Lung (tissue), 12 donors: Measurements from ENCODE around the gene MARCHF10. TPM values are rescaled to one million over a fixed set of nuclear protein-coding genes. Genes with fewer than 3 reads are reported as not detected.

Experiments
- ATAC-seq: fragments of 200-7000 bp; cut with Tn5 transposase; one replicate; pipeline ENCODE4 v1.9.1; 2020; ENCODE audit warnings: moderate number of reproducible peaks; ENCODE audit not compliant: insufficient read depth, low FRiP score
- DNase-seq, 3 donors: peaks; one replicate each; pipeline ENCODE4 v3.0.0-alpha.2; 2013 to 2017
- H3K27ac ChIP-seq, 2 donors: one replicate each; pipeline ENCODE4 v1.5.1; 2013; ENCODE audit warnings: mild to moderate bottlenecking in 2 of 2, moderate library complexity in 2 of 2, control low read depth in 1 of 2, inconsistent platforms in 1 of 2, low read depth in 1 of 2, low read length in 1 of 2
- H3K27me3 ChIP-seq, 3 donors: one replicate each; pipeline ENCODE4 v1.5.1; 2013; ENCODE audit warnings: low read length in 2 of 3; ENCODE audit not compliant: control insufficient read depth in 3 of 3, insufficient read depth in 3 of 3
- H3K36me3 ChIP-seq, 4 donors: one replicate each; pipeline ENCODE4 v1.5.1; 2013; ENCODE audit warnings: low read length in 4 of 4, mild to moderate bottlenecking in 1 of 4, moderate library complexity in 1 of 4; ENCODE audit not compliant: control insufficient read depth in 4 of 4, insufficient read depth in 4 of 4
- H3K4me1 ChIP-seq, 5 donors: one replicate each; pipeline ENCODE4 v1.5.1; 2013; ENCODE audit warnings: low read length in 5 of 5, mild to moderate bottlenecking in 2 of 5, moderate library complexity in 1 of 5; ENCODE audit not compliant: control insufficient read depth in 5 of 5, insufficient read depth in 5 of 5
- H3K4me3 ChIP-seq: one replicate; pipeline ENCODE4 v1.5.1; 2013; ENCODE audit warnings: mild to moderate bottlenecking, control low read depth, moderate library complexity
- H3K9ac ChIP-seq, 2 donors: one replicate each; pipeline ENCODE4 v1.5.1; 2013; ENCODE audit warnings: low read length in 2 of 2, control low read depth in 1 of 2; ENCODE audit not compliant: insufficient read depth in 1 of 2
- H3K9me3 ChIP-seq, 4 donors: one replicate each; pipeline ENCODE4 v1.5.1; 2013; ENCODE audit warnings: low read length in 3 of 4, mild to moderate bottlenecking in 1 of 4, moderate library complexity in 1 of 4; ENCODE audit not compliant: control insufficient read depth in 4 of 4, insufficient read depth in 3 of 4
- WGBS, 2 donors: extraction: QIAGEN DNeasy Blood & Tissue Kit; methylation state at CpG; one replicate each; pipeline ENCODE4 v1.1.7; 2013; 5-methylcytosine and 5-hydroxymethylcytosine counted together
- polyA plus RNA-seq, 2 donors: library from polyadenylated mRNA; stranded (reverse); fragments of 200-250 nt; gene quantifications; one replicate each; pipeline ENCODE4 v1.2.1, GENCODE V29; 2013
- total RNA-seq, 2 donors: library from RNA; depleted of rRNA in 1 of 2; stranded (reverse); fragments of >200 nt in 1 of 2; gene quantifications; one replicate each; pipeline ENCODE4 v1.2.1, GENCODE V29; 2014 to 2021
- TF ChIP-seq, protein P1 (sequence below): IDR thresholded peaks from 2 replicates; pipeline ENCODE4 v1.5.1; 2012; ENCODE audit warnings: mild to moderate bottlenecking; ENCODE audit errors: control extremely low read depth, extremely low read depth
- donor health status: control.
- donor health status: control.
- donor health status: Bipolar disorder and iron deficiency.
- donor health status: healthy.
- donor health status: DM: yes; HTN: yes; CAD: no.

The MARCHF10 gene
- total and polyA plus RNA-seq, 4 donors = 3.1 to 13.8 (median 7.5) TPM

DNA sequence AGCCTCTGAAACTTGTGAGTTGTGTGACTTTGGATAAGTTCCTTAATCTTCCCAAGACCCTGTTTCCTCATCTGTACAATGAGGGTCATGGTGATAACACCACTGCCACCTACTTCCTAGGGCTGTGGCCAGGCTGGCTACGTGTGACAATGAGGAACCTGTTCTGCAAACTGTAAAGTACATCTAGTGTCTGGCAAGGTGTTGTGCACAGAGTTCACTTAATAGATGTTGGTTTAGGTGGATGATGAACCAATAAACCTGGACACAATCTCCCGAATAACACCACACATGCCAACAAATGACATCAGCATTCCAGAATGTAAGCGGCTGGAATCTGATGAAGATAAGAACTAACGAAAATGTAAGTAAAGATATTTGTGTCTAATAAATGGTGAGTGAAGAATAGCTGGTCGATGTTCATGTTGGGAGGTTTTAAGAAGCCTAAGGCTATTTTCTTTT, 82.3 kb downstream of the MARCHF10 start:
- H3K4me3 ChIP-seq = no peak overlapping the region
- H3K9me3 ChIP-seq = no peaks in the 10 kb centered on the region
- no peak for DNase-seq
- TF ChIP-seq, protein P1, sequence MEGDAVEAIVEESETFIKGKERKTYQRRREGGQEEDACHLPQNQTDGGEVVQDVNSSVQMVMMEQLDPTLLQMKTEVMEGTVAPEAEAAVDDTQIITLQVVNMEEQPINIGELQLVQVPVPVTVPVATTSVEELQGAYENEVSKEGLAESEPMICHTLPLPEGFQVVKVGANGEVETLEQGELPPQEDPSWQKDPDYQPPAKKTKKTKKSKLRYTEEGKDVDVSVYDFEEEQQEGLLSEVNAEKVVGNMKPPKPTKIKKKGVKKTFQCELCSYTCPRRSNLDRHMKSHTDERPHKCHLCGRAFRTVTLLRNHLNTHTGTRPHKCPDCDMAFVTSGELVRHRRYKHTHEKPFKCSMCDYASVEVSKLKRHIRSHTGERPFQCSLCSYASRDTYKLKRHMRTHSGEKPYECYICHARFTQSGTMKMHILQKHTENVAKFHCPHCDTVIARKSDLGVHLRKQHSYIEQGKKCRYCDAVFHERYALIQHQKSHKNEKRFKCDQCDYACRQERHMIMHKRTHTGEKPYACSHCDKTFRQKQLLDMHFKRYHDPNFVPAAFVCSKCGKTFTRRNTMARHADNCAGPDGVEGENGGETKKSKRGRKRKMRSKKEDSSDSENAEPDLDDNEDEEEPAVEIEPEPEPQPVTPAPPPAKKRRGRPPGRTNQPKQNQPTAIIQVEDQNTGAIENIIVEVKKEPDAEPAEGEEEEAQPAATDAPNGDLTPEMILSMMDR = no peak
- 54 to 73% methylated on average over 5 of the region's 5 CpGs for WGBS, 2 donors
- ATAC-seq = no peak
- H3K36me3 ChIP-seq = no peaks in the 10 kb centered on the region
- H3K4me1 ChIP-seq = no peaks in the 10 kb centered on the region
- no peak overlapping the region for H3K9ac ChIP-seq
- no peaks in the 10 kb centered on the region for H3K27me3 ChIP-seq
- no peak overlapping the region for H3K27ac ChIP-seq

GRCh38 chr17:62724398-62725146, 83.5 kb downstream of the MARCHF10 start:
- Histone ChIP-seq H3K4me1 (no peaks in the 10 kb centered on the region), H3K27ac (no peak overlapping the region), H3K9ac (no peak overlapping the region), H3K36me3 (no peaks in the 10 kb centered on the region), H3K9me3 (no peaks in the 10 kb centered on the region), H3K27me3 (no peaks in the 10 kb centered on the region), H3K4me3 (no peak overlapping the region)
- no peak for ATAC-seq
- WGBS, 2 donors = 31 to 57% methylated on average over 16 of the region's 16 CpGs
- TF ChIP-seq, protein P1 = no peak
- no peak for DNase-seq

DNA sequence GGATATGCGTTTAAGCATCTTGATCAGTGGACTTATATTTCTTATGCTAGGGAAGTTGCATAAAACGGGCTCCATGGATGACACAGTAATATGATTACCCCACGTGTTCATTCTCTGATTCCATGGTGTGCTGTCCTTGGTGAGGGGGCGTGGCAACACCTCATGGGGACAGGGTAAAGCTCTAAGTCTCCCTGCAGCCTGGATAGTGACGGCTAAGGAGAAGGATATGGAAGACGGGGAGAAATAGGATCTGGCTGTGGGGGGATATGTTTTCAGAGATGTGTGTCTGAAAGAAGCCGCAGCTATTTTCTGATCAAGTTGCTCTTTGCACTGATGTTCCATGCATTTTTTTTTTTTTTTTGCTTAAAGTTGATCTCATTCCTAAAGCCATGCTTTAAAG, 84.3 kb downstream of the MARCHF10 start:
- Histone ChIP-seq H3K4me3 (no peak overlapping the region), H3K9ac (no peak overlapping the region), H3K27me3 (no peaks in the 10 kb centered on the region), H3K36me3 (no peaks in the 10 kb centered on the region), H3K9me3 (no peaks in the 10 kb centered on the region), H3K27ac (no peak overlapping the region), H3K4me1 (no peaks in the 10 kb centered on the region)
- WGBS, 2 donors = 79% methylated on average over 7 of the region's 7 CpGs
- TF ChIP-seq, protein P1 = no peak
- no peak for DNase-seq
- ATAC-seq = no peak
